Measurements from ENCODE around the gene P2RX1. TPM values are rescaled to one million over a fixed set of nuclear protein-coding genes. Genes with fewer than 3 reads are reported as not detected.

P2RX1 gene
- total and polyA plus RNA-seq, 2 experiments from 2014 or later, result 0.31 to 2.2 TPM

- no peak for TF ChIP-seq ZNF462 (CRISPR knock-in tag; IDR thresholded peaks at IDR 0.05)
- TF ChIP-seq CTCF (conservative IDR thresholded peaks at IDR 0.05; ENCODE audit: low read depth in 2 of 2), result no peak
- TF ChIP-seq NANOG (IDR thresholded peaks at IDR 0.05; ENCODE audit: borderline replicate concordance), result no peak
- no peak for TF ChIP-seq POLR2AphosphoS5 (IDR thresholded peaks at IDR 0.05; ENCODE audit: low read depth)
- no peak for TF ChIP-seq STAT1 (IDR thresholded peaks at IDR 0.05; ENCODE audit: unreplicated experiment)
Observed at GRCh38 chr17:3870871-3871306, 45.4 kb downstream of the P2RX1 start (continued).

GRCh38 chr17:3867606-3868005 lies 48.7 kb downstream of the P2RX1 start:
- DNase-seq (ENCODE audit: low spot score) (no peak), ATAC-seq (no peak)
- Mint-ChIP-seq H3K4me3 (no peak overlapping the region), H3K27ac (no peak overlapping the region), H3K4me1 (no peaks in the 10 kb centered on the region; the same call in 2 of the 3 replicates), H3K36me3 (ENCODE audit: low read depth) (peaks cover 9% of the 10 kb centered on the region), H3K27me3 (ENCODE audit: insufficient read depth, low read depth, poor library complexity) (peaks cover 6% of the 10 kb centered on the region), H3K9me3 (no peaks in the 10 kb centered on the region)
- no peak overlapping the region for H3K4me3 ChIP-seq
- no peaks in the 10 kb centered on the region; the same call in 1 of the 2 replicates for H3K36me3 ChIP-seq (ENCODE audit: insufficient read depth)
- no peaks in the 10 kb centered on the region for H3K27me3 ChIP-seq (ENCODE audit: insufficient read depth)
- H3K4me1 ChIP-seq (ENCODE audit: insufficient read depth), result no peaks in the 10 kb centered on the region
- H3F3A ChIP-seq (replicated peaks; ENCODE audit: low read depth), result no peaks in the 10 kb centered on the region
- no peaks in the 10 kb centered on the region for H3K9me2 ChIP-seq (ENCODE audit: insufficient read depth)
- no peak overlapping the region for H3K4me2 ChIP-seq
- H3K27ac ChIP-seq (ENCODE audit: low read depth), result no peak overlapping the region
- no peaks in the 10 kb centered on the region for H3K79me2 ChIP-seq (replicated peaks; ENCODE audit: insufficient read depth)
- no peak overlapping the region for H2AFZ ChIP-seq
- no peaks in the 10 kb centered on the region for H4K20me1 ChIP-seq (replicated peaks; ENCODE audit: insufficient read depth)
- TF ChIP-seq ZNF114 (CRISPR knock-in tag; IDR thresholded peaks at IDR 0.05) (no peak), STAT1 (IDR thresholded peaks at IDR 0.05; ENCODE audit: unreplicated experiment) (no peak), EZH2phosphoT487 (IDR thresholded peaks at IDR 0.05; ENCODE audit: unreplicated experiment) (no peak), CTCF (conservative IDR thresholded peaks at IDR 0.05; ENCODE audit: low read depth in 2 of 2) (no peak), EZH2 (IDR thresholded peaks at IDR 0.05; ENCODE audit: low read depth, unreplicated experiment) (no peak)
